Measurements from ENCODE around the gene PHLDA3. TPM values are rescaled to one million over a fixed set of nuclear protein-coding genes. Genes with fewer than 3 reads are reported as not detected.

The PHLDA3 gene
- total RNA-seq, 4 donors from 2014 or later = 14.4 to 80.2 (median 43.7) TPM

DNA sequence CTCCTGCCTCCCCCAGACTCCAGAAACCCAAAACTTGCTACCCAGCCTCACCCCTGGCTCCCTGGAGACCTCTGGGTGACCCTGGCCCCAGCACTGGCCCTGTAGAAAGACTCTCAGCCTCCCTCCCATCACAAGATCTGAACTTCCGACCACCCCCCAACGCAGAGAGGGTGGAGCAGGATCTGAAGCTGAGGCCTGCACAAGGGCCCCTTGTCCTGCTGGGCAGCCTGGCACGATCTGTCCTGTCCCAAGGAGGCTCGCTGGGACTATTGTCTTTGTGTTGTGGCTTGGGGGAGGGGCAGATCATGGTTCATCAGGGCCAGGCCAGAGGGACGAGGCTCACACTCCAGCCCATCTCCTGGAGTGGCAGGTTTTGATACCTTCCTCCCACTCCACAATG lies 20.0 kb downstream of the PHLDA3 start:
- peak overlapping the region; percentile 23 to 34 for H3K27ac ChIP-seq

DNA sequence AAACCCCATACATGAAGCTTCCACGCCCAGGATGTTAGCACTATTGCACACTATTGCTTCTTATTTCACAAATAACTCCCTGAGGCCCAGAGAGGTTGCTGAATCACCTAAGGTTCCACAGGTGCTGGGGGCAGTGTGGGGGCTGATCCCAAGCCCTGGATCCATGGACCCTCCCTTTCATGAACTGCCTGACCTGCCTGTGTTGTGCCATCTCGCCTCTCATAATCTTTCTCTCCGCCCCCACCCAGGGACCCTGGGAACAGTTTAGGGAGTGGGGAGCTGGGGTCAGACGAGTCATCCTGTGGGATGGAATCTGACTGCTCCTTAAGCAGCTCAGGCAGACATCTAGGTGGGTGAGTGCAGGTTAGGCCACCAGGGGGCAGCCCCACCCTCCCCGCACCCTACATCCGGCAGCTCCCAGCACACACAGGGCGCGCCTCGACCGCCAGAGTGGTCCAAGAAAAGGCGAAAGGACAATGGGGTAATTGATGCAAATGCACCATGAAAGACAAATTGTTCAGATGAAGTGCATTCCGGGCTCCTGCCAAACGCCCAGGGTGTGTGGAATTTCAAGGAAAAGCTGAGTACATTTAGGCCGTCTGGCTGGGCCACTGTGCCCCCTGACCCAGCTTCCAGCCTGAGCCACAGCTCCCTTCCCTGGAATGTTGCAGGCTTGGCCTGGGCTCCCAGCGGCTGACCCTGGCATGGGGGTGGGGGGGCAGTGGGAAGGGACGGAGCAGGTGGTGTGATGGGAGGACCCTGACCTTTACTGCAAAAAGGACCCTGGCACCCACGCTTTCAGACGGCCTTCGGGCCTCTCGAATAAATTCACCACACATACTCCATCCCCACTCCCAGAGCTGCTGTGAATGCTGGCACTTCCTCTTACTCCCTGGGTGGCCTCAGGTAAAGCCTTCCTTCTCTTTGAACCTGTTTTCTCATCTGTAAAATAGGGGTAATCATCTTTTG lies 20.8 kb downstream of the PHLDA3 start:
- Histone ChIP-seq H3K27ac (peak overlapping the region; percentile 23 to 24), H3K4me3 (no peak overlapping the region), H3K27me3 (no peaks in the 10 kb centered on the region), H3K36me3 (no peaks in the 10 kb centered on the region), H3K9me3 (no peaks in the 10 kb centered on the region), H3K4me1 (peaks cover 3 to 10% of the 10 kb centered on the region in 2 donors)
- peak; percentile 81 to 85 for DNase-seq
- TF ChIP-seq POLR2A (IDR thresholded peaks at IDR 0.05) = no peak
- TF ChIP-seq, protein P1, sequence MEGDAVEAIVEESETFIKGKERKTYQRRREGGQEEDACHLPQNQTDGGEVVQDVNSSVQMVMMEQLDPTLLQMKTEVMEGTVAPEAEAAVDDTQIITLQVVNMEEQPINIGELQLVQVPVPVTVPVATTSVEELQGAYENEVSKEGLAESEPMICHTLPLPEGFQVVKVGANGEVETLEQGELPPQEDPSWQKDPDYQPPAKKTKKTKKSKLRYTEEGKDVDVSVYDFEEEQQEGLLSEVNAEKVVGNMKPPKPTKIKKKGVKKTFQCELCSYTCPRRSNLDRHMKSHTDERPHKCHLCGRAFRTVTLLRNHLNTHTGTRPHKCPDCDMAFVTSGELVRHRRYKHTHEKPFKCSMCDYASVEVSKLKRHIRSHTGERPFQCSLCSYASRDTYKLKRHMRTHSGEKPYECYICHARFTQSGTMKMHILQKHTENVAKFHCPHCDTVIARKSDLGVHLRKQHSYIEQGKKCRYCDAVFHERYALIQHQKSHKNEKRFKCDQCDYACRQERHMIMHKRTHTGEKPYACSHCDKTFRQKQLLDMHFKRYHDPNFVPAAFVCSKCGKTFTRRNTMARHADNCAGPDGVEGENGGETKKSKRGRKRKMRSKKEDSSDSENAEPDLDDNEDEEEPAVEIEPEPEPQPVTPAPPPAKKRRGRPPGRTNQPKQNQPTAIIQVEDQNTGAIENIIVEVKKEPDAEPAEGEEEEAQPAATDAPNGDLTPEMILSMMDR (IDR thresholded peaks at IDR 0.05) = peak; percentile 86 to 93 (median 89)
- intact Hi-C loops (cut with DNase I; ENCODE audit: low total_unique reads) = loop anchor here (5.0 kb wide), 1 partner anchor 64 kb away; no protein-coding TSS in a partner anchor

More for the DNA sequence above, 20.0 kb downstream of the PHLDA3 start:
- intact Hi-C loops (cut with DNase I; ENCODE audit: low total_unique reads) = loop anchor here (5.0 kb wide), 1 partner anchor 63 kb away; no protein-coding TSS in a partner anchor
- Histone ChIP-seq H3K36me3 (no peaks in the 10 kb centered on the region), H3K4me1 (peaks cover 3 to 10% of the 10 kb centered on the region in 2 donors), H3K4me3 (no peak overlapping the region), H3K9me3 (no peaks in the 10 kb centered on the region), H3K27me3 (no peaks in the 10 kb centered on the region)
- TF ChIP-seq POLR2A (IDR thresholded peaks at IDR 0.05) = no peak
- TF ChIP-seq, protein P1 (IDR thresholded peaks at IDR 0.05) = no peak
- DNase-seq = no peak

DNA sequence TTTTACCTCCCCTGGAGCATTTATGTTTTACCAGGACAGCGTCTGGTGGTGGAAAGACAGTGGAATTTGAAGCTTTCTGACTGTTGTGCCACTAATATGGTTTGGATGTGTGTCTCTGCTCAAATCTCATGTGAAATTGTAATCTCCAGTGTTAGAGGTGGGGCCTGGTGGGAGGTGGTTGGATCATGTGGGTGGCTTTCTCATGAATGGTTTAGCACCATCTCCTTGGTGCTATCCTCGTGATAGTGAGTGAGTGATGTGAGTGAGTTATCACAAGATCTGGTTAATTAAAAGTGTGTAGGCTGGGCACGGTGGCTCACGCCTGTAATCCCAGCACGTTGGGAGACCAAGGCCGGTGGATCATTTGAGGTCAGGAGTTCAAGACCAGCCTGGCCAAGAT lies 23.7 kb downstream of the PHLDA3 start:
- no peak for DNase-seq
- intact Hi-C loops (cut with DNase I; ENCODE audit: low total_unique reads) = loop anchor here (5.0 kb wide), 1 partner anchor 67 kb away; no protein-coding TSS in a partner anchor
- Histone ChIP-seq H3K9me3 (no peaks in the 10 kb centered on the region), H3K36me3 (no peaks in the 10 kb centered on the region), H3K27ac (no peak overlapping the region), H3K4me3 (no peak overlapping the region), H3K4me1 (peaks cover 0 to 3% of the 10 kb centered on the region in 2 donors), H3K27me3 (no peaks in the 10 kb centered on the region)
- TF ChIP-seq, protein P1 (IDR thresholded peaks at IDR 0.05) = no peak
- TF ChIP-seq POLR2A (IDR thresholded peaks at IDR 0.05) = no peak

DNA sequence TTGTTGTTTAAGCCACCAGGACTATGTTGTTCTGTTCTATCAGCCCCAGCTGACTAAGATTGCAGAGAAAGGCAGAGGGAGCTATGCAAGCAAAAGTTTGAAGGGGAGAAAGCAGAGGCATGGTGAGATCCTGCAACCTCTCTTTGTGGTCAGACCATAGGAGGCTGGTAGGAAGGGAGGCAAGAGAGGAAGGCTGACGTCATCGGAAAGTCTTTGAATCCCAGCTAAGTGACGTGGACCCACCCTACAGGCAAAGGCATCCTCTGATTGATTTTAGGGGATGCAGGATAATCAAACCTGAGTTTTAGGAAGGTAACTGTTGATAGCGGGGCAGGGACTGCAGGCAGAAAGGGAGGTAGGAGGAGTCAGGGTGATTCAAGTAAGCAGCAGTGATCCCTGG lies 24.2 kb downstream of the PHLDA3 start:
- no peak for TF ChIP-seq POLR2A (IDR thresholded peaks at IDR 0.05)
- TF ChIP-seq, protein P1 (IDR thresholded peaks at IDR 0.05) = no peak
- no peaks in the 10 kb centered on the region for H3K36me3 ChIP-seq
- DNase-seq = no peak
- no peak overlapping the region for H3K4me3 ChIP-seq
- H3K27me3 ChIP-seq = no peaks in the 10 kb centered on the region
- intact Hi-C loops (cut with DNase I; ENCODE audit: low total_unique reads) = loop anchor here (5.0 kb wide), 1 partner anchor 68 kb away; no protein-coding TSS in a partner anchor
- H3K4me1 ChIP-seq = peaks cover 0 to 3% of the 10 kb centered on the region in 2 donors
- H3K9me3 ChIP-seq = no peaks in the 10 kb centered on the region
- H3K27ac ChIP-seq = no peak overlapping the region

DNA sequence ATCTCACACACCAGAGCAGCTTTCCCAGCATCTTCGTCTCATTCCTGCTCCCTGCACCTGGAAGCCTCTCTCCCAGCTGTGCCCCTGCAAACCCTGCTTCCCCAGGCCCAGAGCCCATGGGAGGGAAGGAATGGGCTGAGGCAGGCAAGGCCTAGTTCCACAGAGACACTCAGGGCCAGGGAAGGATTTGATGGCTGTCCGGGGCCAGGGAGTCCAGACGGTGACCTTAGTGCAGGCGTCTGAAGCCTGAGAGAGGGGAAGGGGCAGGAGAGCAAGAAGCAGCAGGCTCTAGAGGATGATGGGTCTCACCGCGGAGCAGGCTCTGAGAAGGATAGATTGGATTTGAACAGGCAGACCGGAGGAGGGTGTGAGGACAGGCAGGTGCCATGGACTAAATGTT lies 25.2 kb downstream of the PHLDA3 start:
- no peak for DNase-seq
- H3K4me1 ChIP-seq = peaks cover 0 to 3% of the 10 kb centered on the region in 2 donors
- intact Hi-C loops (cut with DNase I; ENCODE audit: low total_unique reads) = no loop called here
- no peaks in the 10 kb centered on the region for H3K27me3 ChIP-seq
- H3K4me3 ChIP-seq = no peak overlapping the region
- H3K27ac ChIP-seq = no peak overlapping the region
- no peaks in the 10 kb centered on the region for H3K9me3 ChIP-seq
- H3K36me3 ChIP-seq = no peaks in the 10 kb centered on the region
- TF ChIP-seq POLR2A (IDR thresholded peaks at IDR 0.05) = no peak
- TF ChIP-seq, protein P1 (IDR thresholded peaks at IDR 0.05) = no peak
